D721Med (cell line): Measurements from ENCODE around the gene CNIH3.

Source experiments
- DNase-seq: peaks from one replicate; pipeline ENCODE4 v3.0.0; 2011; ENCODE audit warnings: low spot score; ENCODE audit not compliant: insufficient read length
- FAIRE-seq: peaks from 2 replicates; lab custom pipeline; 2011; peaks lifted over from hg19 to GRCh38; lab: Jason Lieb, UNC
- TF ChIP-seq, protein P1 (sequence below): IDR thresholded peaks from 2 replicates; pipeline ENCODE4 v1.5.1; 2012; ENCODE audit warnings: mild to moderate bottlenecking, control low read depth; ENCODE audit not compliant: insufficient read depth; ENCODE audit errors: missing control alignments

CNIH3 gene

DNA sequence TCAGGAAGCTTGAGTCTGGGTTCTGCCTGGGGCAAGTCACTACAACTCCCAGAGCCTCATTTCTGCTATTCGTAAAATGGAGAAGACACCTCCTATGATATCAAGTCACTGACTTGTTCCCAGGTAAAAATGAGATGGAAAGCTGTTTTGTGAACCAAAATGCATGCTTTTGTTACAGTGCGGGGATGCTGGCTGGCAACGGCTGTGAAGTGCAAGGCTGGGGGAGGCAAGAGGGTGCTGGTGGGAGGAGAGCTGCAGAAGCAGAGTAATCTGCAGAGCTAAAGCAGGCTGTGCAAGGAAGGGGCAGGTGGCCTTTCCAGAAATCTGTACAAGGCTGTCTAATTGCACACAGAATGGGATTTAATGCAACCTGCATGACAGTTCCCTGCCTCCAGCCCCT lies 150.9 kb downstream of the CNIH3 start:
- DNase-seq, result no peak
- TF ChIP-seq, protein P1, sequence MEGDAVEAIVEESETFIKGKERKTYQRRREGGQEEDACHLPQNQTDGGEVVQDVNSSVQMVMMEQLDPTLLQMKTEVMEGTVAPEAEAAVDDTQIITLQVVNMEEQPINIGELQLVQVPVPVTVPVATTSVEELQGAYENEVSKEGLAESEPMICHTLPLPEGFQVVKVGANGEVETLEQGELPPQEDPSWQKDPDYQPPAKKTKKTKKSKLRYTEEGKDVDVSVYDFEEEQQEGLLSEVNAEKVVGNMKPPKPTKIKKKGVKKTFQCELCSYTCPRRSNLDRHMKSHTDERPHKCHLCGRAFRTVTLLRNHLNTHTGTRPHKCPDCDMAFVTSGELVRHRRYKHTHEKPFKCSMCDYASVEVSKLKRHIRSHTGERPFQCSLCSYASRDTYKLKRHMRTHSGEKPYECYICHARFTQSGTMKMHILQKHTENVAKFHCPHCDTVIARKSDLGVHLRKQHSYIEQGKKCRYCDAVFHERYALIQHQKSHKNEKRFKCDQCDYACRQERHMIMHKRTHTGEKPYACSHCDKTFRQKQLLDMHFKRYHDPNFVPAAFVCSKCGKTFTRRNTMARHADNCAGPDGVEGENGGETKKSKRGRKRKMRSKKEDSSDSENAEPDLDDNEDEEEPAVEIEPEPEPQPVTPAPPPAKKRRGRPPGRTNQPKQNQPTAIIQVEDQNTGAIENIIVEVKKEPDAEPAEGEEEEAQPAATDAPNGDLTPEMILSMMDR, result no peak
- FAIRE-seq, result no peak

DNA sequence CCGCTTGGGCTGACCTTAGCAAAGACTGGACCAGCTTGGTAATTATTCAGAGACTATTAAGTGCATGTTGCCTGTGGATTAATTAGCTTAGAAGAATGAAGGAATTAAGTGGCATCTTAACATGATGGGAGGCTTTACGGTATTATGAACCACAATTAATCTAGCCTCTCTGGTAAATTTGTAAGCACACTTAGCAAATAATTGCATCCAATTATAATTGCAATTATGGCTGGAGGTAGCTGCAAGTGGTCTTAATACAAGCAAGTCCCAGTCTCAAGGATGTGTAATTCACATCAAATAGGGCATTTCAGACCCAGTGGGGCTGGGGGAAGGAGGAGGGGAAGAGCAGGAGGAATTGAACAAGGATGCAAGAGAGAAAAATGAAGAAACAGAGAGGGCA lies 151.6 kb downstream of the CNIH3 start:
- FAIRE-seq (peak; percentile 67), DNase-seq (no peak)
- TF ChIP-seq, protein P1, result no peak

DNA sequence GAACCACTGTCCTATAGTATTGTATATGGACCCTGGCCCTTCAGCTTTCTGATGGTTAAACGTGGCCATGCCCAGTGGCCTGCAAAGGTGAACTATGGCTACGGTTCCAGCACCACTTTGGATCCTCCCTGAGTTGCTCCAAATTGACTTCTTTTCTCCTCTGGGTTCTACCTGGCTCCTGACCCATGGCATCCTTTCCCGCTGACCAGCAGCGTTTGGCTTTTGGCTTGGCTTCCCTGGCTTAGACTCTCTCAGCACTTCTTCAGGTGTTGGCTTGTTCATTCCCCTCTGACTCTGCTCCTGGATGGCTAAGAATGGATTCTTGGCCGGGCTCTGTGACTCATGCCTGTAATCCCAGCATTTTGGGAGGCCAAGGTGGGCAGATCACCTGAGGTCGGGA lies 152.9 kb downstream of the CNIH3 start:
- TF ChIP-seq, protein P1, result no peak
- no peak for FAIRE-seq
- DNase-seq, result no peak

DNA sequence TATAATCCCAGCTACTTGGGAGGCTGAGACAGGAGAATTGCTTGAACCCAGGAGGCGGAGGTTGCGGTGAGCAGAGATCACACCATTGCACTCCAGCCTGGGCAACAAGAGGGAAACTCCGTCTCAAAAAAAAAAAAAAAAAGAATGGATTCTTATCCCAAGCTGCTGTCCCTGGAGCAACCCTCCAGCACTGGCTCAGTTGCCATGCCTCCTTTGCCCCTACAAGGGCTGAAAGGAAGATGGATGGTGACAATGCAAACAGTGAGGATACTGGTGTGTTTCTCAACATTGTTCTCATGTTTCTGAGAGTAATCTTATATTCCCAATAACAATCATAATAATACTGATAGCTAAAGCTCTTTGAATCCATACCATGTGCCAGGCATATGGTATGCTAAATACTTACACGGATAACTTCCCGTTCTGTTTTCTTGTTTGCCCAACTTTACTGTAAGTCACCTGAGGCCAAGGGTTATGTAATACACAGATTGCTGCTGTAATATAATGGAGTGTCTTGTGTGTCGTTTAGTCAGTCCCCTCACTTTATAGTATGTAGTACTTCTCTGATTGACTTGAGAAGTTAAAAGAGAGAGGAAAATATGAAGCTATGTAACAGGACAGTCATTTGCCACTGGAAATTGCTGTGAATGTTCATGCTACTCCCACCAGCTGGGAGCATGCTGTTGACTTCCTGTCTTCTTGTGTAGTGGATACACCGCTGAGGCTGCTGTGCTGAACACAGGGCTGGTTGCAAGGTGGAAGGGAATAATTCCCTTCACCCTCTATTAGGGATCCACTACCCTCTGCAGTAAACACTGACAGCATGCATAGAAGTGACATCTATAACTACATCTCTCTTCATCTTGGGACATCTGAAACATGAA lies 153.6 kb downstream of the CNIH3 start:
- DNase-seq (no peak), FAIRE-seq (no peak)
- TF ChIP-seq, protein P1, result no peak

DNA sequence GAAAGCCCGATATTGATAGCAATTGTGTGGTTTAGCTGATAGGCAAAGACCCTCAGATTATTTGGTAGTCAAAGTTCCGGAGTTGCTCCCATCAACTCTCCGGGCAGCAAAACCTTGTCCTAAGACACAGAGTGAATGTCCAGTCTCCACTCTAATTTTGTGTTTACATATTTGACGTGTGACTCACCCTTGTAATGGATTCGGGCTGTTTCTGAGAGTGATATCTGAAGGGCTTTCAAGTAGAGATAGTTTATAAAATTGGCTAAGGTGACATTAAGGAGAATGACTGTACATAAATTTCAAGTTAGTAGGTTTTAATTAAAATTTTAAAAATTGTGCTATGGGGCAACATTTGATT lies 154.2 kb downstream of the CNIH3 start:
- no peak for DNase-seq
- FAIRE-seq, result no peak
- TF ChIP-seq, protein P1, result no peak

DNA sequence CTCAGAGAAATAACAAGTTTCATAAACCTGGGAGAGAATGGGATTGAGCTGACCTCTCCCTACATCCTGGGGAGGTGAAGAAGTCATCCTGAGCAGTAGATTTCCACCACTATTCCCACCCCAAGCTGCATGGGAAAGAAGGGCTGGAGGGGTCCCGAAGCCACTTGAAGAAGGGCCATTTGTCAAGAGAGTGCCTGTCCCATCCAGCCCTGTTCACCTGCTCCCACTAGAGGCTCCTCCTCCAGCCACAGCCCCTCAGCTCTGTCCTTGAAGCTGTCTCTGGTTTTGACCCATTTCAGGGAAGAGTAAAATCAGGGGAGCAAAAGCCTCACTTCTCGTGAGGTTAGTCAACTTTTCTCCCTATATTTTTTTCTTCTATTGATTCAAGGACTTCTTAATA lies 157.5 kb downstream of the CNIH3 start:
- FAIRE-seq (no peak), DNase-seq (no peak)
- TF ChIP-seq, protein P1, result no peak

DNA sequence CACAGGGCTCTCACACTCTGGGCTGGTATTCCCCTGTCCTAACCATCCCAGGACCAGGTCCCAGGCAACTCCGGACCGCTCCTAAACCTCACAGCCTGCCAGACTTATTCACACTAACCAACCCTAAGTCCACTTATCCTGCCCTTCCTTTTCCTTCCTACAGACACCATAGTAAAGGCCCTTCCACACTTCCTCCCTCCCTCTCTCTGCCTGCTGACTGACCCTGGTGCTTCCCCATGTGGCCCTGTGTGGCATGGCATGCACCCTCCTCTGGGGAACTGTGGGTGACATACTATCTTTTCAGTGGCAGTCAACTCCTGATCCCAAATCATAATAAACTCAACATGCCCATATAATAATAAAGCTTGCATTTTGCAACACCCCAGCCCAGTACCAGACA lies 158.3 kb downstream of the CNIH3 start:
- TF ChIP-seq, protein P1, result no peak
- DNase-seq (no peak), FAIRE-seq (no peak)
